ENCODE measurements around the gene CRB3.

DNA sequence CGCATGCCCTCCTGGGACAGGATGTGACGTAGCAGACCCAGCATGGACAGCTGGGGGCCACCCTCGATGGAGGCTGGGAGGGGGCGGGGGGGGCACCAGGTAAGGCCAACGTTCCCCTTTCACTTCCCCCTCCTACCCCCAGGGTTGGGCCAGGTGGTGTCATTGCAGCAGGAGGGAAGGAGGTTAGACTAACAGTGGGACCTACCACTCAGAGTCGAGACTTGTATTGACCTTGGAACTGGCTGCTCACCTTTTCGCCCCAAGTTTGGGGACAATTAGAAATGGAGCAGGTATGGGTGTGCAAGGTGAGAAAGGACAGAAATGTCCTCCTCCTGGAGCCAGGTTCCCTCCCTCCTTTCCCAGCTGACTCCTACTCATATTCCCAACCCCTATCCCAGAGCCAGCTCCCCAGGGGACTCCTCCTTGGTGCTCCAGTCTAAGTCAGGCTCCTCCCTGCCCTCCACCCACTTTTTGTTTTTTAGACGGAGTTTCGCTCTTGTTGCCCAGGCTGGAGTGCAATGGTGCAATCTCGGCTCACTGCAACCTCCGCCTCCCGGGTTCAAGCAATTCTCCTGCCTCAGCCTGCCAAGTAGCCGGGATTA lies 21.9 kb upstream of the CRB3 start:
- TF ChIP-seq, protein P1, sequence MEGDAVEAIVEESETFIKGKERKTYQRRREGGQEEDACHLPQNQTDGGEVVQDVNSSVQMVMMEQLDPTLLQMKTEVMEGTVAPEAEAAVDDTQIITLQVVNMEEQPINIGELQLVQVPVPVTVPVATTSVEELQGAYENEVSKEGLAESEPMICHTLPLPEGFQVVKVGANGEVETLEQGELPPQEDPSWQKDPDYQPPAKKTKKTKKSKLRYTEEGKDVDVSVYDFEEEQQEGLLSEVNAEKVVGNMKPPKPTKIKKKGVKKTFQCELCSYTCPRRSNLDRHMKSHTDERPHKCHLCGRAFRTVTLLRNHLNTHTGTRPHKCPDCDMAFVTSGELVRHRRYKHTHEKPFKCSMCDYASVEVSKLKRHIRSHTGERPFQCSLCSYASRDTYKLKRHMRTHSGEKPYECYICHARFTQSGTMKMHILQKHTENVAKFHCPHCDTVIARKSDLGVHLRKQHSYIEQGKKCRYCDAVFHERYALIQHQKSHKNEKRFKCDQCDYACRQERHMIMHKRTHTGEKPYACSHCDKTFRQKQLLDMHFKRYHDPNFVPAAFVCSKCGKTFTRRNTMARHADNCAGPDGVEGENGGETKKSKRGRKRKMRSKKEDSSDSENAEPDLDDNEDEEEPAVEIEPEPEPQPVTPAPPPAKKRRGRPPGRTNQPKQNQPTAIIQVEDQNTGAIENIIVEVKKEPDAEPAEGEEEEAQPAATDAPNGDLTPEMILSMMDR (conservative IDR thresholded peaks at IDR 0.05; ENCODE audit: low read depth, low read length), result no peak
- TF ChIP-seq EZH2 (IDR thresholded peaks at IDR 0.05; ENCODE audit: borderline replicate concordance, low read depth, low read length, poor library complexity, severe bottlenecking), result no peak

All from A673 (cell line).